NCI-H1092 (cell line): Measurements from ENCODE around the gene RNFT2.
"Not testable (repeated sequence)": the region's sequence is repeated elsewhere in the genome, so short reads cannot be mapped to it uniquely, and the experiment has no call there.

Experiments used
- DNase-seq: peaks from one replicate; lab custom pipeline; 2025; lab: John Stamatoyannopoulos, UW

RNFT2 gene

DNA sequence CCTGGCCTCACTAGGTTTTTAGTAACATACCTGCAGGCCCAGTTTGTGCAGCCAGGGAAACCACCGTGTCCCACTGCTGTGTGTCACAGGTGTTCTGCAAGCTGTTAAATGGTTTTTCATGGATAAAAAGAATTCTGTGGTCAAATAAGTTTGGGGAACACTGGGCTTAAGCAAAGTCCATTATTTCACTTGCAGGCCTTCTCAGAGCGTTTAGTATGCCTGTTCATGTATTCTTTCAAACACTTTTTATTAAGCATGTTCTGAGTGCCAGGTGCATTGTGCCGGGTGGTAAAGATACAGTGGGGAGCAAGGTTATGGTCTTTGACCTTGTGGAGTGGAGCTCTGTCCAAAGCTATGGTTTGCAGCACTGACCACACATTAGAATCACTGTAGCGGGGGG, 7.4 kb downstream of the RNFT2 start:
- no peak for DNase-seq

DNA sequence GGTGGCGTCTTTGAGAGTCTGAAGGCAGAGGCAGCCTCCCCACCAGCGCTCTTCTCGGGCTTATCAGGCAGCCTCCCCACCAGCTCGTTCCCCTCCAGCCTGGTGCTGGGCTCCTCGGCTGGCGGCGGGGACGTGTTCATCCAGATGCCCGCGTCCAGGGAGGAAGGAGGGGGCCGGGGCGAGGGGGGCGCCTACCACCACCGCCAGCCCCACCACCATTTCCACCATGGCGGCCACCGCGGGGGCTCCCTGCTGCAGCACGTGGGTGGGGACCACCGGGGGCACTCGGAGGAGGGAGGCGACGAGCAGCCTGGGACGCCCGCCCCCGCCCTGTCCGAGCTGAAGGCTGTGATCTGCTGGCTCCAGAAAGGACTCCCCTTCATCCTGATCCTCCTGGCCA, 11.8 kb downstream of the RNFT2 start:
- no peak for DNase-seq

DNA sequence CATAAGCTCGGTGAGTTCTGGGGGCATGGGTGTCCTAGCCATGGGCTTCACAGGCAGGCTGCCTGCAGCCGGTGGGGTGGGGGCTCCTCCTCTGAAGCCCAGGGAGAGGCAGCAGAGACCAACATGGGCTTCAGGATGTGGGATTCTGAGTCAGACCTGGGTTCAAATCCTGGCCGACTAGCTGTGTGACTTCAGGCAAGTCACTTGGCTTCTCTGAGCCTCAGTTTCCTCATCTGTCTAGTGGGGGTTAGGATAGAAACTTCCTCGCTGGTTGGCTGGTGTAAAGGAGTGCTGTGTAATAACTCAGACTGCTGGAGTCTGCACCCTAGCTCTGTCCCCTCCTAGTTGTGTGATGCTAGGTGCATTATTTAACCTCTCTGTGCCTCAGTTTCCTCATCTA, 12.2 kb downstream of the RNFT2 start:
- no peak for DNase-seq

DNA sequence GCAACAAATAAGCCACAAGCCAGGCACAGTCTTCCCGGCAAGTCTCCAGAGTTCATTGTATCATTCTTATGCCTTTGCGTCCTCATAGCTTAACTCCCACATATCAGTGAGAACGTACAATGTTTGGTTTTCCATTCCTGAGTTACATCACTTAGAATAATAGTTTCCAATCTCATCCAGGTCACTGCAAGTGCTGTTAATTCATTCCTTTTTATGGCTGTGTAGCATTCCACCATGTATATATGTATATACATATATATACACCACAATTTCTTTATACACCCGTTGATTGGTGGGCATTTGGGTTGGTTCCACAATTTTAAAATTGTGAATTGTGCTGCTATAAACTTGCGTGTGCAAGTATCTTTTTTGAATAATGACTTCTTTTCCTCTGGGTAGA, 16.0 kb downstream of the RNFT2 start:
- not testable (repeated sequence) for DNase-seq

DNA sequence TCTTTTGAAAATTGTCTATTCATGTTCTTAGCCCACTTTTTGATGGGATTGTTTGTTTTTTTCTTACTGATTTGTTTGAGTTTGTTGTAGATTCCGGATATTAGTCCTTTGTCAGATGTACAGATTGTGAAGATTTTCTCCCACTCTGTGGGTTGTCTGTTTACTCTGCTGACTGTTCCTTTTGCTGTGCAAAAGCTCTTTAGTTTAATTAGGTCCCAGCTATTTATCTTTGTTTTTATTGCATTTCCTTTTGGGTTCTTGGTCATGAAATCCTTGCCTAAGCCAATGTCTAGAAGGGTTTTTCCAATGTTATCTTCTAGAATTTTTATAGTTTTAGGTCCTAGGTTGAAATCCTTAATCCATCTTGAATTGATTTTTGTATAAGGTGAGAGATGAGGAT, 16.7 kb downstream of the RNFT2 start:
- DNase-seq: not testable (repeated sequence)

DNA sequence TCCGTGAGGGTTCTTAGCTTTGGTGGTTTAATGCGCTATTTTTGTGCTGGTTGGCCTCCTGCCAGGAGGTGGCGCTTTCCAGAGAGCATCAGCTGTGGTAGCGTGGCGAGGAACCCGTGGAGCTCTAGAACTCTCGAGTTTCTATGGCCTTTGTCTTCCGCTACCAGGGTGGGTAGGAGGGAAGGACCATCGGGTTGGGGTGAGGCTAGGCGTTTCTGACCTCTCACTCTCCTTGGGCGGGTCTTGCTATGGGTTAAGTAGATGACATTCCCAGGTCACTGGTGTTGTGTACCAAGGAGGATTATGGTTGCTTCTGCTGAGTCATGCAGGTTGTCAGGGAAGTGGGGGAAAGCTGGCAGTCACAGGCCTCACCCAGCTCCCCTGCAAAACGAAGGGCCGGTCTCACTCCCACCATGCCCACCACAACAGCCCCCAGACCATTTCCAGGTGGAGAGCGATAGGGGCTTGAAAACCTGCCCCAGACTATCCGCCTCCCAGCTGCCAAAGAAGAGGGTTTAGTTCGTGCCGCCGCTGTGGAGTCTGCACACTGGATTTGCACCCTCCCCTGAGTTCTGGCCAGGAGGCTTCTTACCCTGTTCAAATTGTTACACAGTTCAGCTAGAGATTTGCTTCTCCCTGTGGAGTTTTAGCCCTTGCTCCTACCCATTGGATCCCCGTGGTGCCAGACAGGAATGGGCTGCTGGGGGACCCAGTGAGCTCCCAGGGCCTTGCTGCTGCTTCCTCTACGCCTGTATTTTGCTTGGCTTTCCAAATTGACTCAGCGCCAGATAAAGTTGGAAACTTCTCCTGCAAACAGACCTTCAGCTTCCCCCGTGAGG, 21.9 kb downstream of the RNFT2 start:
- no peak for DNase-seq

DNA sequence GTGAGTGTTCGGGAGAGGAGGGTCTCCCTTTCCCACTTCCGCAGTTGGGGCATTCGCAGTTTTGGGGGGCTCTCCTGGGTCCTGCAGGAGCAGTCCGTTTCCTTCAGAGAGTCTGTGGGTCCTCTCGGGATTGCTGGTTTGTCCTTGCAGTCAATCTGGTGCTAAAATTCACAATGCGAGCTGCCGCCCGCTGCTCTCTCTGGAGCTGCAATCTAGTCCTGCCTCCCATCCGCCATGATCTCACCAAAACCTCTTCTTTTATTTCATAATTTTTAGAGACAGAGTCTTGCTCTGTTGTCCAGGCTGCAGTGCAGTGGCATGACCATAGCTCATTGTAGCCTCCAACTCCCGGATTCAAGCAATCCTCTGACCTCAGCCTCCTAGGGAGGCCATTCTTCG, 22.5 kb downstream of the RNFT2 start:
- DNase-seq: no peak

DNA sequence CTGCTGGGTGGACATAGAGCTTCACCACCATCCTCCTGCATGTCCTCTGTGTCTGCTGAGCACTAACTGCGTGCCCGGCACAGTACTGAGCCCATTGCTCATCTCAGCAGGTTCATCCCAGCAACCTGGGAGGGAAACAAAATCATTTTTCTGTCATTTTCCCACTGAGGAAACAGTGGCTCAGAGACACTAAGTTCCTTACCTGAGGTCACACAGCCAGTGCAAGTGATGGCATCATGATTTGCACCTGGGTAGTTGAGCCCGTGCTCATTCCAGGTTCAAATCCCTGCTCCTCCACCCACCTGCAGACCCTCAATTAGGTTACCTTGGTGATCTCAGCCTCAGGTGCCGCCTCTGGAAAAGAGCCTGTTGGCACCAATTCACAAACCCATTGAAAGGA, 23.4 kb downstream of the RNFT2 start:
- no peak for DNase-seq

DNA sequence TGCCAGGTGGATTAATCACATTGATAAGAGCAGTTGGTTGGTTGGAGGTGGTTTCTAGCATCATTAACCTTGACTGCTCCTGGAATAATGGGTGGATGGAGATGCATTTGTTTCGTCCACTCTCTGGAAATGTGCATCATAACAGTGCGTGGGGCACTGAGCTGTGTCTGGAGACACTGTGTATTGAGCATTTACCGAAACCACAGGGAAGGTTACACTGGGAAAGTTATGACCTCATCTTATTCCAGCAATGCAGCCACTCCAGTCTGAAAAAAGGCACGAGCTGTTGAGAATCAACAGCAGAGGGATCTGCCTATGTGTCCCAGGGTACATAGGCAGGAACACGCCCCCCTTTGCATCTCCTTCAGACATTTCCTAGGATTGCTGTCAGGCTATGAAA, 27.2 kb downstream of the RNFT2 start:
- DNase-seq: no peak

DNA sequence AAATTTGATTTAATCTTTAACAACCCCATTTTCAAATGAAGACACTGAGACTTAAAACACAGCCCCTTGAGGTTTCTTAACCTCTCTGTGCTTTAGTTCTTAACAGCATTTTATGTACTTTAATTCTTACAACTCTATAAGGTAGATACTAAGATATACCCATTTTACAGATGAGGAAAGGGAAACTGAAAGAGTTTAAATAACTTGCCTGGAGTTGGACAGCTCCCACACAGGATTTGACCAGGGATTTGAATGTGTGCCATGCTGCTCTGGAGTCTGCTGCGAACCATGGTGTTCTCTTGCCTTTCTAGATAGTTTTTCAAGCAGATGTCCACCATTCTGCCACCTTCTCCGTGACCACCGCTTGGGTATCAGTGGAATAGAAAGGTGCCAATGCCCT, 28.2 kb downstream of the RNFT2 start:
- DNase-seq: no peak

DNA sequence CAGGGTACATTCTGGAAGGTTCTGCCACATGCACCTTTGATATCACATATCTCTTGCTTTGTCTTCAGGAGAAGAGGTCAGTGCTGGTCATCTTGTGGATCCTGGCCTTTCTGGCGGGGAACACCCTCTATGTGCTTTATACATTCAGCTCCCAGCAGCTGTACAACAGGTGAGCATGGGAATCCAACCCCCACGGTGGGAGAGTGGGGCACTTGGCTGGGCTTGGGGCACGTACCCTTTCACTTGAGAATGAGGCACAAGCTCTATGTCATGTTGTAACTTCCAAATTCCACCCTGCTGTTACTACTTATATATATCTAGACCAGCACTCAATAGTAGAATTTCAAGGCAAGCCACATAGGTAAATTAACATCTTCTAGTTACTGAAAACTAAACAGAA, 28.6 kb downstream of the RNFT2 start:
- DNase-seq: no peak

DNA sequence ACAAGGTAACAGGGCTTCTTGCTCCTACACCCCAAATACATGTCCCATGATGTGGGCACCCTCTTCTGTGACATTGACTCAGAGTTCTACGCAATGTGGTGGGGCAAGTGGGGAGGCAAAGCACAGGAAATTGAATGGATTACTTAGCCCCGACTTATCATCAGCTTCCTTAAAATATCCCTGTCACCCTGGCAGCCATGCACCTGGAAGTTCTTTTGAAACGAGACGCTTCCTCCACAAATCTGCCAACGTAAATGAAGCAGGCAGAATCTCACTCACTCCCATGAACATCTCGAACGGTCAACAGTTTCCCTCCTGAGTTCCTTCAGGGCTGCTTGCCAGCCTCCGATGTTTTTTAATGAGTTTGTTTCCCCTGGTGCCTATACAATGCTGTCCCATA, 33.5 kb downstream of the RNFT2 start:
- DNase-seq: no peak

DNA sequence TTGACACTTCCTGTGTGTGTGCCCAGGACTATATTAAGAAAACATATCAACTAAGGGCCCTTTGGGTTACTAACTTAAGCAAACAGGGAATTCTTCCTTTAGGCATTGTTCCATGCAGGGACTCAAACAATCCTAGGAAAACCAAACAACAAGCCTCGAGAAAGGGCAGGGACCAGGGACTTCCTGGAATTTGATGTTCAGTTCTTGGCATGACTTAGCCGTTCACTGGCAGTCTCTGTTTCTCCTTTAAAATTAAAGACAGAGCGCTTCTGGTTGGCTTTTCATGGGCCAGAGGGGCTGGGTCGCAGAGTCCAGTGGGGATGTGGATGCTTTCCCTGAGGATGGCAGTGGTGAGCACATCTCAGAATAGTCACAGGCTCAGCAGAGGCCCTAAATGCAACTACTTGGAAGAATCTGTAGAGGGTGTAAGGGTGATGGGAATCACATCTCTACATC, 35.2 kb downstream of the RNFT2 start:
- no peak for DNase-seq

DNA sequence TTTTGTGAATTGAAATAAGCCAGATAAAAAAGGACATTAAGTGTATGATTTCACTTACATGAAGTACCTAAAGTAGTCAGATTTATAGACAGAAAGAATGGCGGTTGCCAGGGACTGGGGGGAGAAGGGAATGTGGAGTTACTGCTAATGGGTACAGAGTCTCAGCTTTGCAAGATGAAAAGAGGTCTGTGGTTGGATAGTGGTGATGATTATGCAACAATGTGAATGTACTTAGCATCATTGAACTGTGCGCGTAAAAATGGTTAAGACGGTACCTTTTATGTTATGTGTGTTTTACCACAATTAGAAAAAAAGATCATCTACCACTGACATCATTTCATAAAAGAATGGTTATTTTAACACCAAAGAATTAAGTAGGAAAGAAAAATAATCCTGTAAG, 35.9 kb downstream of the RNFT2 start:
- no peak for DNase-seq

DNA sequence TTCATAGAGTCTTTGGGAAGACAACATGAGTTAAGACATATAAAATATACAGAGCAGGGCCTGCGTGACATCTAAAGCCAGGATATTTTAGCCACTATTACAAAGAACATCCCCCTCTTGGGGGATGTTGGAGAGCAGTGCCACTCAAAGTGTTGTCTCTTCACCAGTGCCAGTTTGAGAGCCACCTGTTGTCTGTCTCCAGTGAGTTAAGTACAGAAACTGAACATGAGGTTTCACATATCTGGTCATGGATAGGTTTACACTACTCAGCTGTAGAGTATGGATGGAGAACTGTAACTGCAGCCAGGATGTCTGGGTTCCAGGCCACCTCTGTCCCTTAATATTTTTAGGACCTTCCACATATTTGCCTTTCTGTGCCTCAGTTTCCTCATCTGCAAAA, 39.1 kb downstream of the RNFT2 start:
- no peak for DNase-seq

DNA sequence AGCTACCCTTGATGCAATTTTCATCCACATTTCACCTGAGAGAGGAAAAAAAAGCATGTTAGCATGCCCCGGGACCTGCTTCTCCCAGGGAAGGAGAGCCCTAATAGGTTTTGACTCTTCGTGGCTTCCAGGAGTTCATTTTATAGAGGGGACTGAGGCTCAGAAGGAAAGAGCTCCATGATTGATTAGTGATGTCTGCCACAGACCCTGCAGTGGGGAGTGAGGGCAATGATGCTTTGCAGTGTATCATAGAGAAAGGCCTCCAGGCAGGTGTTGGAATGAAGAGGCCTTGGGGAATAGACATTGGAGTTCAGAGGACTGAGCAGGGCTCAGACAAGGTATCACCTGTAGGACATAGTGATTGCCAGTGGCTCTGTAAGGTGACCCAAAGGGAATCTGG, 41.5 kb downstream of the RNFT2 start:
- no peak for DNase-seq

DNA sequence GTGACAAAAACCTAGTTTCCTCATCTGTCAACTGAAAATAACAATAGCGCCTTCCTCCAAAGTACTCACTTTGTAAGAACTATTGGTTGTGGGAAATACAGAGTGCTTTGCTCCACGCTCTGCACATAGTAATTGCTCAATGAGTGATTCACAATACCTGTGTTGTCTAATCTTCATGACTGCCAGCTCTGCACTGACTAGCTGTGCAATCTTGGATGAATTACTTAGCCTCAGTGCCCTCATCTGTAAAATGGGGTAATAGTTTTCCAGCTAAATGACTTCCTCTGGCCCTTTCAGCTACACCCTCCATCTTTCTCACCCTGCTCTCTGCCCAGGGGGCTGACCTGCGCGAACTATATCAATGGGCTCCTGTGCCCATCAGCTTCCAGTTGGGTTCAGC, 42.8 kb downstream of the RNFT2 start:
- DNase-seq: no peak

DNA sequence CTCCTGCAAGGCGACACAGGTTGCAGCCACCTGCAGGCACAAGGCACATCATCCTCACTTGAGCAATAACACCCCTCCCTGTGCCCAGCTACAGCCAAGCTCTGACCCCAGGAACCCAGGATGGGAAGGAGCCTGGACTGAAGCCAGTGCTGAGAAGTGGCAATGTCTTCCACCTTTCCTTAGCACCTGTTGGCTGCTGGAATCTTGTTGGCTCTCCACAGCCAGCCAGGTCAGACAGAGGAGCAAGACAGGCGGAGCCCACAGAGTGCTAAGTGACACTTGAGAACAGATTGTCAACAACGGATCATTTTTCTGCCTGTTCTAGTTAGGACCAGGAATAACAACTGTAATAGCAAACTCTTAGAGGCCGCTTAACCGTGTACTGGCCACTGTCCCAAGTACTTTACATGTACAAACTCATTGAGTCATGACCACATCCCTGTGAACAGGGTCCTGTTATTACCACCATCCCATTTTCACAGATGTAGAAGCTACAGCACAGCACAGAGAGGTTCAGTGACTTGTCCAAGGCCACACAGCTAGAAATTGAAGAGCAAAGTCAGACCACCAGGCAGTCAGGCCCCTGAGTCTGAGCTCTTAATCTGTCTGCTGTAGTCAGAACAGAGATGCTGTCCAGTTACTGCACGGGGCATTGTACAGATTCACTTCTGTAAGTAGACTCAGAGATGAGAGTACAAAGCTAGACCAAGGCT, 45.6 kb downstream of the RNFT2 start:
- DNase-seq: no peak

DNA sequence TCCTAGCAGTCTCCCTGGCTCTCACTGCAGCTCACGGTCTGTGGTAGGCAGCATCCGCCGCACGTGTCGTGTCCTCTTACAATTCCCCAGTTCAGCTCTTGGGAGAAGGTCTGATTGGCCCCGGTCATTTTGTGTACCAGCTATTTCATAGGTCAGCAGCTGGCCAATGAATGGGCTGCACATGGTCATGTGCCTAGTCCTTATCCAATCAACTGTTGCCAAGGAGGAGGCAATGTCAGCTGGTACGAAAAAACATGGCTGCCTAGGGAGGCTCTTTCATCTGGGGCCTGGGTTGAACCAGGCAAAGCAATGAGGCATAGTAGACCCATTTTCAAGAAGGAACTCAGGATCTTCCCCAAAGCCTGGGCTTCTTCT, 46.1 kb downstream of the RNFT2 start:
- no peak for DNase-seq

DNA sequence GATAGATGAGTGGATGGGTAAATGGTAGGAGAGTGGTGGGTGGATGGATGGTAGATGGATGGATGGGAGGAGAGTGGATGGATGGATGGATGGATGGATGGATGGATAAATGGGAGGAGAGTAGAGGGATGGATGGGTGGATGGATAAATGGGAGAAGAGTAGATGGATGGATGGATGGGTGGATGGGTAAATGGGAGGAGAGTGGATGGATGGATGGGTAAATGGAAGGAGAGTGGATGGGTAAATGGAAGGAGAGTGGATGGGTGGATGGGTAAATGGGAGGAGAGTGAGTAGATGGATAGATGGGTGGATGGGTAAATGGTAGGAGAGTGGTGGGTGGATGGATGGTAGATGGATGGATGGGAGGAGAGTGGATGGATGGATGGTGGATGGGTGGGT, 51.4 kb downstream of the RNFT2 start:
- not testable (repeated sequence) for DNase-seq

DNA sequence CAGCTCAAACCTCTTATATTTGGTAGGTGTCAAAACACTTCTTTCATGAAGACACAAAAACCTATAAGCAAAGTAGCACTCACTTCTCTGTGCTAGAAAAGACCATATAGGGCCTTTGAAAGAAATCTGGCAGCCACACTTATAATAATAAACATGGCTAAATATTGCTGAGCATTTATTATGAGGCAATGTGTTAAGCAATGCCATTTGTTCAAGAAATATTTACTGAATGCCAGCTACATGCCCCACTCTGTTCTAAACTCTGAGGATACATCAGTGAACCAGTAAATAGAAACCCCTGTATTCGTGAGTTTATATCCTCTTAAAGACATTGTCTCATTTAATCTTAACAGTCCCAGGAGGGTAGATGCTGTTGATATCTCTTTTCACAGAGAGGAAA, 52.0 kb downstream of the RNFT2 start:
- DNase-seq: no peak

DNA sequence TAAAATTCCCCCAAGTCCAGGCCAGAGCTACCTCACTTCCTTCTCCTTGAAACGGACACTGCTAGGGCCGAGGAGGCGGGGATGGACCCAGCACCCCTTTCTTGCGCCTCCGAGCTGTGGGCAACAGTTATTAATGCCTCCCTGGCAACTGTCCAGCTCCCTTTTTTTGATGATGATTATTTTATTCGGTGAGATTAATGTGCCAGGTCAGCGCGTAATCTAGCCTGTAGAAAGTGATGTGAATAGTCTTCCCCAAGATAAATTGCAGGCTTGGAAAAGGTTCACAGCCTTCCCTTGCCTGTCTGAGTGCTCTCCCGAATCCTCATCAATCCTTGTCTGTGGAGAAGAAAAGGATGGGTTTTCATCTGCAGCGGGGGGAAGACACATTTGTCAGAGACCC, 54.3 kb downstream of the RNFT2 start:
- no peak for DNase-seq

DNA sequence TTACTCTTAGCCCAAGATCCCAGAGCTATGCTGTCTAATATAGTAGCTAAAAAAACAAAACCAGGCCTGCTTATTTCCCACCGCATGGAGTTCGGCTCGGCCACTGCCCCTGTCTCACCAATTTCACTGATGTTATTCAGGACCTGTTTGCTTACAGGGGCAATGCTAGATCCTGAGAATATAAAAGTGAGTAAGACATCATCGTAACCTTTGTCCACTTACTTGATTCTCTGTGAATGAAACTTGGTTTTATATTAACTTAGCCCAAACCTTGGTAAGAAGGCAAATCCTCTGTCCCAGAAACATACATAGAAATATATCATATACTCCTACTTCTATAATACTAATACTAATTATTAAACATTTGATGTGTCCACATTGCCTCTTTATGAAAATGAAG, 56.6 kb downstream of the RNFT2 start:
- DNase-seq: no peak

DNA sequence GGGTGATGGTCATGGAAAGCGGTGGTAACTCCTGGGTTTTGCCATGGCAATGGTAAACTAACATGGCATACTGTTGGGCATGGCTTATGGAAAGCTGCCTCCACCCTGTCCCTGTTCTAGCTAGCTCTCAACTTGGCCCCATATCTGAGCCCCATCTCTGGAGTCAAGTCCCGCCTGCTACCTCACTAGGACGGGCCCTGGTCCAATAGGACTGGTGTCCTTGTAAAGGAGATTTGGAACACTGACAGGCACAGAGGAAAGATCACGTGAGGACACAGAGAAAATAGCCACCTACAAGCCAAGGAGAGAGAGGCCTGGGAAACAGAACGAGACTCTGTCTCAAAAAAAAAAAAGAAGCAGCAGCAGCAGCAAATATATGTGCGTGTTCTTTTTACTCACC, 59.8 kb downstream of the RNFT2 start:
- no peak for DNase-seq
